HPDE6-E6E7 (cell line): Measurements from ENCODE around the gene SLC6A2.
"Not testable (repeated sequence)": the region's sequence is repeated elsewhere in the genome, so short reads cannot be mapped to it uniquely, and the experiment has no call there.

Source experiments
- DNase-seq: peaks from one replicate; pipeline ENCODE4 v3.0.0; 2011; ENCODE audit warnings: missing footprints; ENCODE audit errors: extremely low spot score

SLC6A2 gene

DNA sequence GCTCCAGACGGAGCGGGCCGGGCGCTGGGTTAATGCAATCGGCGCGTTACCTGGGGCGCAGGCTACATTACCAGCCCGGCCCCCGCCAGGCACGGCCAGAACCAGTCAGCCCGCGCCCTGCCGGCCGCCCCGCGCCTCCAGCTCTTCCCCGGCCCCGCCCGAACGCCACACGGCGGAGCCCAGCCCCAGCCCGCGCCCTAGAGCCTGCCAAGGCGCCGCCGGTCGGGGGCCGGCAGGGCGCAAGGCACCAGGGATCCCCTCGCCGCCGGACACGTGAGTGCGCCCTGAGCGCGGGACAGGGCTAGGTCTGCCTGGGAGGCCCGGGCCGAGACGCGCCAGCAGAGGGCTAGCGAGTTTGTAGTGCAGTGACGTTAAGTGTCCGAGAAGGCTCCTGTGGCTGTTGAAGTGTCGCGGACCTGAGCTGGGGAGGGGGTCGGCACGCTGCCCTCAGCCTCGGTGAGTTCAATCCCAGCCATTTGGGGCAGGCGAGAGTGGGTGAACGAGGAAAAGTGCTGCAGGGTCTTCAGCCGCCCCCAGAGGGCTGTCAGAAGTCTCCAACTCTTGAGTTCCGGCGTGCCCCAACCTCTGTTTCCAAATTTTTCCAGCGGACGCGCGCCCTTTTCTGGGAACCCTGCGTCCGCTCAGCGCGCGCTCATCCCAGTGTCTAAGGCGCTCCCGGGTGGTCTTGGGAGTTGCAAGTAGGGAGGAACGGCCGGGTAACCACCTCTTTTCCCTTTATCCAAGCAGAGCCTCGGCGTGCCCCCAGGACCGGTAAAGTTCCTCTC lies at the start of gene SLC6A2:
SLC6A2 (plus strand) TSS at position 92 of the 785 bp plus-strand sequence. CDS start 707 bp downstream, outside the sequence.
- peak; percentile 20 for DNase-seq

DNA sequence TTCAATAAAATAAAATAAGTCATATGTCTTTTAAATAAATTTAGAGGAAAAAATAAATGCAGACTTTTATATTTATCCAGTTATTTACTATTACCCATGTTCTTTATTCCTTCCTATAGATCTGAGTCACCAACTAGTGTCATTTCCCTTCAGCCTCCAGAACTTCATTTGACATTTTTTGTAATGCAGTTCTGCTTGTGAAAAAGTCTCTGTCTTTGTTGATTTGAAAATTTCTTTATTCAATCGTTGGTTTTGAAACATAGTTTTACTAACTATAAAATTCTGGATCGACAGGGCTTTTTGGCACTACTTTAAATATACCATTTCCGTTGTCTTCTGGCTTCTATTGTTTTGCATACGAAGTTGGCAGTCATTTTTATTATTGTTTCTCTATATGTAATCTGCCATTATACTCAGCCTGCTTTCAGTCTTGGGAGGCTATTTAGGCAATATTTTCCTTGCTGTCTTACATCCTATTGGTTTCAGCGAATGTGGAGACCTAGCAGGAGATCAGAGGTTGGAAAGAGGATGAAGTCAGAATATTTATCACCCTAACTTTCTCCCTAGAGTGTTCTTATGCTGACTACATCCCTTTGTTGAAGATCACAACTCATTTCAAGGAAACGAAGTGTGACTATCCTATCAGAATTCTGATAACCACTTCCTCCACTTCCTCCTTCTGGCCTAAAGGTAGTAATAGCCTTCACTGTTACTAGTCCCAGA lies 42.0 kb upstream of the SLC6A2 start:
- no peak for DNase-seq

DNA sequence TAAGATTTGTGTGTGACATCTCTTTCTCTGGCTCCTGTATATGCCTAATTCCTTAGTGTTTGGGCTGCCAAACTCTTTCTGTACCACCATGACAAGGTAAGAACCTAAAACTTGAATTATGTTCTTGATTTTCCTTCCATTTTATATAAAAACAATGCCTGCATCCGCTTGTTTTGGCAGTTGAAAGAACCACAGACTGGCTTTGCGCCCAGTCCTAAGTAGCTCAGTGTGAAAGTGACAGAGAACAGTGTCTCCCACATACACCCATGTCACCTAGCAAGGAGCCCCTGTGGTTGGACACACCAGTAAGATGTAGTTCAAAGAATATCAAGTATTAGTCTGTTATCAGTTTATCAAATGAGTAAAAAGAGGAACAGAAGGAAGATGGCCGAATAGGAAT lies 40.7 kb upstream of the SLC6A2 start:
- DNase-seq = no peak

DNA sequence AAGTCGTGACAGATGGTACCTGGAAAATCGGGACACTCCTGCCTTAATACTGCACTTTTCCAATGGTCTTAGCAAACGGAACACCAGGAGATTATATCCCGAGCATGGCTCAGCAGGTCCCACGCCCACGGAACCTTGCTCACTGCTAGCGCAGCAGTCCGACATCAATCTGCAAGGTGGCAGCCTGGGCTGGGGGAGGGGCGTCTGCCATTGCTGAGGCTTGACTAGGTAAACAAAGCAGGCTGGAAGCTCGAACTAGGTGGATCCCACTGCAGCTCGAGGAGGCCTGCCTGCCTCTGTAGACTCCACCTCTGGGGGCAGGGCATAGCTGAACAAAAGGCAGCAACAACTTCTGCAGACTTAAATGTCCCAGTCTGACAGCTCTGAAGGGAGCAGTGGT lies 40.1 kb upstream of the SLC6A2 start:
- not testable (repeated sequence) for DNase-seq

DNA sequence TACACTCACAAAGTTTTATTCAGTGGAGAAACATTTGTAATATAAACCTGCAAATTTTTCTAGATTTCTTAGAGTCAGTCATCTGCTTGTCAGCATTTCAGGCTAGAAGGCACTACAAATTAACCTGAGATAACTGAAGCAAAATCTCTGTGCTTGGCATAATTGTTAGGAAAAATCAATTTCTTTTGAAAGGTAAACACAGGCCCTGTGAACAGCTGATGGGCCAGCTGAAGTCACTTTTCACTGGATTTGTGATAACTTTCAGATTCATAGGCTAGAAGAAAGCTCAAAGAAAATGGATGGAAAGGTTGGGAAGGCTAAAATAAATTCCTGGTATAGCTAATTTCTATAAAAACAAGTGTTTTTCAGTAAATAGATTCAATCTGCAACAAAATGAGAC lies 34.0 kb upstream of the SLC6A2 start:
- no peak for DNase-seq

DNA sequence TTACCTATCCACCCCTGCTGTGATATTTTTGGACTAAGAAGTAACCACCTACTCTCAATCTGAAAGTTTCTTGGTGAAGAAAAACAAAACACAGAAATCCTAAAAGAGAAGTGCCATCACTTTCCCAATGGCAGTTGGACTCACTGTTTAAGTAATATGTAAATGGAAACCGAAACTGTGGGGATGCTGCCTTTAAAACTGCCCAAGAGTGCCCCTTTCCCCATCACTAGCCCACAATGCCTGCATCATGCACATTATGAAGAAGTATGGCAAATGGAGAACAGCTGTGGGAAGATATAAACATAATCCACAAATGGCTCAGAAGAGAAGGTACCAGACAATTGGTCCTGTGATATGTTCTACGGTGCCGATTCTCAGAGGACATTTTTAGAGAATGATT lies 33.5 kb upstream of the SLC6A2 start:
- DNase-seq = no peak

DNA sequence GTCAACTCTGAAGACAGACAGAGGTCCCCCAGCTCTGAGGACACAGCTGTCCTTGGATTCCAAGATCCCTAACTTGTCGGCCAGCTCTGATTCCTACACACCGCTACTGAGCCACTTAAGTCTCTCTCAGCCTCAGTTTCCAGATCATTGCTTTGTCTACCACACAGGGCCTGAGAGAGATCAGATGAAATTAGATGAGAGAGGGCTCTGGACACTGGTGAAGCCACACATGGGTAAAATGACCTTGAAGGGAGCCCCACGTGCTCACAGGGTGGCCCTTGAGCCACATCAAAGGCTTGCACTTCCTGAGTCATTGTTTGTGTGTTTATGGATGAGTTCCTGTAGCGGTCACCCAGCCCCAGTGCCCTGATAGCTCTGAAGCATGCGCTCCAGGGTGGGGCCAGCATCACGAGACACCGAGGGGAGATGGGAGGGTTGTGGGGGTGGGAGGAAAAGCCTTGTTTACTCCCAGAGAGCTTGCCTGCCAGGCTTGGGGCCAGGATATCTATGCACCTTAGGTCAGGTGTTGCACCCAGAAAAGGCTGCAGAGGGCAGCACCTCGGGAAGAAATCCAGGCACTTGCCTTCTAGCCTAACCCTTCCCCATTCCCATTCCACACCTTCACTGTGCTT lies 32.7 kb upstream of the SLC6A2 start:
- peak; percentile 51 for DNase-seq

DNA sequence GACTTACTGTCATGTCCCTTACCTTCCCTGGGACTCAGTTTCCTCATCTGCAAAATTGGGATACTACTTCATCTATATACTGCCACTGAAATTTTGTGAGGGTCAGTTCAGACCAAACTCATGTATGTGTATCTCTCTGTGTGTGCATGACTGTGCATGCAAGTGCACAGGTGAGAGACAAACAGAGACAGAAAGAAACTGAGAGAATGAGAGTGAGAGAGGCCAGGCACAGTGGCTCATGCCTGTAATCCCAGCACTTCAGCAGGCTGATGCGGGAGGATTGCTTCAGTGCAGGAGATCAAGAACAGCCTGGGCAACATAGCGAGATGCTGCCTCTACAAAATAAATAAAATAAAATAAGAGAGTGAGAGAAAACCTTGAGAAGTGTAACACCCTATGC lies 32.1 kb upstream of the SLC6A2 start:
- DNase-seq = no peak

DNA sequence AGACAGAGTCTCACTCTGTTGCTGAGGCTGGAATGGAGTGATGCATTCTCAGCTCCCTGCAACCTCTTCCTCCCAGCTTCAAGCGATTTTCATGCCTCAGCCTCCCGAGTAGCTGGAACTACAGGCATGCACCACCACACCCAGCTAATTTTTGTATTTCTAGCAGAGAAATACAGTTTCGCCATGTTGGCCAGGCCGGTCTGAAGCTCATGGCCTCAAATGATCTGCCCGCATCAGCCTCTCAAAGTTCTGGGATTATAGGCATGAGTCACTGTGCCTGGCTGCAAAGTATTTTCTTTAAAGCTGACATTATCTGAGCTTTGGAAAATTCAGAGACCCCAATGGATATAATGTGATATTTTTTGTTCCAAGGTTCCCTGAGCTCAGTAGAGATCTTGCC lies 31.1 kb upstream of the SLC6A2 start:
- DNase-seq = no peak

DNA sequence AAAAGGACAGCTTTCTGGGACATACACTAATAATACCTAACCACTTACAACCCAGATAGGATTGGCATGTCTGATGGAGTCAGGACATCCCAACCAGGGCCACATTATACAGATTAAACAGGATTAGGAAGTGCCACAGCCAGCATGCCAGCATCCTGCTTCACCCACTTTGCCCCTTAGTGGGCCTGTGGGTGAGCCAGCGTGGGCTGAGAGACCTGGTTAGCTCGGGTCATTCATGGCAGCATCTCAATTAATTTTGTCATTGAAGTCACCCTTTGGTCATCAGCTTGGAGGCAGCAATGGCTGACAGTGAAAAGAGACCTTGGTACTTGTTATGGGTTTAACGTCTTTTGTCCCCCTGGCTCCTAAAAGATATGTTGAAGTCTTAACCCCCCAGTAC lies 29.9 kb upstream of the SLC6A2 start:
- DNase-seq = no peak

DNA sequence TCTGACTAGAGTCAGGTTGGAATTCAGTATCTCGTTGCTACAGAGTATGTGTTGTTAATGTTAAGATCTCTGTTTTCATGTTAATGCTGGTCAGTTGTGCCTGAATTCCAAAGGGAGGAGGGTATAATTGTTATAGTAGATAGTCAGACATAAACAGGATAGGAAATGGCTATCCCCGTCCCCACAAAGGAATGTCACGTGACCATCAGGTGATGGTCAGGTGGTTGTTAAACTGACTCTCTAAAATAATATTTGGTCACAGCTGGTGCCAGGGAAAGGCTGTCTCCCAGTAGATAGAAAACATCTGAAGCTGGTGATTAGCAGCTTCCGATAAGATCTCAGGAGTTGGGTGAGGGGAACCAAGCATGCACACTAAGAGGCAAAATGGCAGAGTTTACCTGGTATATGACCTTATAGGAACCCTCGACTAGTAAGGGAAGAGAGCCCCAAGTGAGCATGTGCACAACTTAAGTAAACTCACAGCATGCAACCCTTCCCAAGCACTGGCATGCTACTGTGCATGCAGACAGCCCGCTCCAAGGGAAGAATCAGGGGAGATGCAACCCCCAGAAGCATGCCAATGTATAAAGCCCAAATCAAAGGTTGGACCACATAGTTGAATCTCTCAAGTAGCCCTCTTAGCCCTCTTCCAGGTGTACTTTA lies 27.4 kb upstream of the SLC6A2 start:
- no peak for DNase-seq

DNA sequence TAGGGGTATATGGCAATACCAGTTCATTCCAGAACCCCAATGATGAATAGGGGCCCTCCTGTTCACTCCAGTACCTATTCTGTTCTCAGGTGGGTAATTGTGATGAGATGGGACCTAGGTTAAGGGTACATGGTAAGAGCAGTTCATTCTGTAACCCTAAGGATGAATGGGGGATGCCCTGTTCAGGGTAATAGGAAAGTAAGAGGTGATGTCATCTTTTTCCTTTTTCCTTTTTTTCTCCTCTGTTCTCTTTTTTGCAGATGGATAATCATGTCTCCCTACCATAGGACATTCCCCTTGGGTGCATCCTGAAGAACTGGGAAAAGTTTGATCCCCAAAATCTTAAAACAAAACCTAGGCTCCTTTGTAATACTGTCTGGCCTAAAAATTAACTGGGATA lies 25.0 kb upstream of the SLC6A2 start:
- DNase-seq = no peak

DNA sequence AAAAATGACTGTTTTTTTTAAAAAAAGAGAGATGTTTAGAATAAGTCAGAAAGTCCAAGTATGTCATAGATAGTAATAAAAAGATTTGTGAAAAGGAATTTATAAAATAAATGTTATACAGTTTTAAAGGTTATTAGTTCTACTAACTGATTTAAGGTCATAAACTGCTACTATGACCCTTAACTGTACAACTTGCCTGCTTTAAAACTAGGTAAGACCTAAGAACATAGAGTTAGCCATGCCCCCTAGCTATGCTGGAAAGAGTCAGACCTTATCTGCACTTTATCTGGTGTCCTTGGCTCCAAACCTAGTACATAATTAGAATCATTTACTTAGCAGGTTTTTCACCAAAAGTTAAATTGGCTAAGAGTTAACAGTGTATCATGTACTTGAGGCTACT lies 23.5 kb upstream of the SLC6A2 start:
- DNase-seq = no peak

DNA sequence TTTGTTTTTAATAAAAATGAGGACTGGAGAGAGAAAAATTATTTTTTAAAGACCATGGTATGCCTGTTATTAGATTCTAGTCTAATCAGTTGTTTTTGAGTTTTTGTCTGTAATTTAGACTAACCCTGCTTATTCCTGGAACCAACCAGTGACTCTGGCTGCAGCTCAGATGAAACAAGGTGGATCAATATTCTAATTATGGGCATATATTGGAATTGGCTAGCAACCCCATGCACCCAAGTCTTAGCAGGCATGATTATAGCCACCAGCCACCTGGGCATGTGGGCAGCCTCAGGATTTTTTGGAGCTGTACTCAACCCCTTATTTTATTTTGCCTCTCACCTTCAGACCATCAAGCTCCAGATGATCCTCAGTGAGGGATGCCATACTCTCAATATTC lies 21.6 kb upstream of the SLC6A2 start:
- no peak for DNase-seq

DNA sequence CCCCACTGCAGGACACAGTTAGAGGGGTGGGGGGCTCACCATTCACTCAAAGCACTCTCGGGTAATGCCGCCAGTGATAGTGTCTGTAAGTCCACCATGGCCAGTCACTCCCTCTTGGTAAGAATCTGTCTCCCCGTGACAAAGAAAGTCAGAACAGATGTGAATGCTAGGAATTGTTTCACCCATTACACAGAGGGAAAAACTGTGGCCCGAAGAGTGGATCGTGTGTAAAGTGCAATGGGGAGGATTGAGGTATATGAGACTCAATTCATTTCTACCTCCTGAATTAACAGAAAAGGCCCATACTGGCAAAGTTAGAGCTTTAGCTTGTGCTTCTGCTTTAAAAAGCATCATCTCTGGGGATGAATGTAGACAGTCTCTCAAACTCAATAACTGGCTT lies 17.5 kb upstream of the SLC6A2 start:
- no peak for DNase-seq

DNA sequence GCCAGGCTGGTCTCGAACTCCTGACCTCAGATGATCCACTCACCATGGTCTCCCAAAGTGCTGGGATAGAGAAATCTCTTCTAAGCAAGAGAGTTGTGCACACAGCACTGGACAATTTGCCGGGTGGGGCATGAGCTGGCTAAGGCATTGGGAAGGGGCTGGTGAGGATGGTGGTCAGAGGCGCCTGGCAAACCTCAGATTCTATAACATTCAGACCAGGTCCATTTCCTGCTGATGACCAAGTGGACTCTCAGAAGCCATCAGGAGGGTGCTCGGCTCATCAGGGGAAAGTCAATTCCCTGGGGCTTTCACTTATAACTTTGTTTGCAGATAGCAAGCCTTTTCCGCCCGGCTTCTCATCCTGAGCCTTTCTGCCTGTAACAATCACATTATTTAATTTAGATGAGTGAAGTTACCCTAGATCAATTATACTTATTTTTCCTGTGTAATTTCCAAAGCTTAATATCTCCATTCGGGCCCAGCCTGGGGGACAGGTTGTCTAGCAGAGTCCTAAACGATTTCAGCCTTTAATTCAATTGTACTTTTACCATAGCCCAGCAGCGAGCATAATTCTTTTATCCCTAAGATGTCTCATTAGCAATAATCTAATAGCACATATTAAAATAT lies 15.0 kb upstream of the SLC6A2 start:
- no peak for DNase-seq

DNA sequence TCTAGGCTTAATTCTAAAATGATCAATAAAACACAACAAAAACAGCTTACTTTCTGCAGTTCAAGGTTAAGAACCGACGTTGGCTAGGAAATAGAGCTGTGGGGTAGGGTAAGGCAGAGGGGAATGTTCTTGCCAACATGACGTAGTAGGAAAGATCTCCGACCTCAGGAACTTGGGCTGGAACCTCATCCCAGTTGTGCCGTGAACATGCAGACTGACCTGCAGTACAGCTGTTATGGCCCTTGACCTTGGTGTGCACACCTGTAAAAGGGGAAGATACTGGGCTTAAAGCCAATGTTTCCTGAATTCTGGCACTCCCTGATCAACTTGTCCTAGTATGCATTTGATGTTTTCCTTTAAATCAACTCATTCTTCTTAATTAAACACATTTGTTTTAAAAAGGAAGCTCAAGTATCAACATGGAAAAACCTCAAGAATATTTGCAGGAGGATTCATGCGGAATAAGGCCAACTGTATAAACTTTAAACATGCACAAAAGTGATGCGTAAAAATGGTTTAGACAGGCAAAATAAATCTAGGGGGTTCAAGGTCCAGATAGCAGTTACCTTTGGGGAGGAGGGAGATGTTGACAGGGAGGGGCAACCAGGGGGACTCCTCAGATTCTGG lies 14.2 kb upstream of the SLC6A2 start:
- DNase-seq = no peak

DNA sequence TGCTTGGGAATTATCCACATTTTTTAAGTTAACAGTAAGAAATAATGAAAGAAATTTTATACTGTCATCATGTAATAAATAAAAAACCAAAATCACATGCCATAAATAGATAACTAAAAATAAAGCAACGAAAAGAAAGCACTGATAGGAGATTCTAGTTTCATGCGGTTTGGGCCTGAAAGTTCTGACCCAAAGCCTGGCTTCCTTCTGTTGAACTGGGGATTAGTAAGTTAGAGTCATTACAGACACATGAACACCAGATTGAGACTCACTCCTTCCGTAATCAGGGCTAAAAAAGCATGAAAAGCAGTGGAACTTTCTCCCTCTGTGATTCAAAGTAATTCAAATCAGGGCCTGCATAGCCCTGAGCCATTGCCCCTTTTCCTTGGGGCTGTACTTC lies 13.2 kb upstream of the SLC6A2 start:
- DNase-seq = no peak

DNA sequence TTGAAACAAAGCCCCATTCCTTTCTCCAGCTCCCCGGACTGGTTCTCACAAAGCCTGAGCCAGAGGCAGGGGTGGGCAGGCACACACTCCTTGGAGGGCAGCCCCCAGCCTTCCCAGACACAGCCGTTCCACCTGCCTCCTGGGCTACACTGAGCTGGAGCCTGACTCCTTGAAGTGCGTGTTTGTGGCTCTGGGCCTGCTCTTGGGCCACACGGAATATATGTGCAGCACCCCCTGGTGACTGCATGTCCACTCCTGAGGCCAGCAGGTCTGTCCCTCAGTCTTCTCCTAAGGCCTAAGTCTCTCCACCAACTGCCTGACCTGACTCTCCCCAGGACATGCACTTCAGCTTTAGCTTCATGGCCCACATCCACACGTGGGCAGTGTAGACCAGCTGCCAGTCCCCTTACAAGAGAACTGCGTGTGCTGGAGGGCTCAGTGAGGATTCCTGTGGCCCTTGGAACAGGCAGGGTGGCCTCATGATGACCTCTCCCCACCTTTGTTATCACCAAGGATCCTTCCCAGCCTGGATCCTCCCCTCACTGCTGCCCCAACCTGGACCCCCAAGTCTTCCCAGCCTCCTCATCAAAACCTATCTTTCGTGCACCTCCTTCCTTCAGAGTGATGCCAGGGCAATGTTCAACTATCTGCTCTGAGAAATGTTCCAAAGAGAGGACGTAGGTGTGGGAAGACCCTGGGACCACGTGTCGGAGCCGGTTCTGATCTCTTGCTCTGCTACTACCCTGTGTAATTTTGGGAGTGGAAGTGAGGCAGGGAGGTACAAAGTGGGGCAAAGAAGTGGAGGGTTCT lies 12.4 kb upstream of the SLC6A2 start:
- no peak for DNase-seq

DNA sequence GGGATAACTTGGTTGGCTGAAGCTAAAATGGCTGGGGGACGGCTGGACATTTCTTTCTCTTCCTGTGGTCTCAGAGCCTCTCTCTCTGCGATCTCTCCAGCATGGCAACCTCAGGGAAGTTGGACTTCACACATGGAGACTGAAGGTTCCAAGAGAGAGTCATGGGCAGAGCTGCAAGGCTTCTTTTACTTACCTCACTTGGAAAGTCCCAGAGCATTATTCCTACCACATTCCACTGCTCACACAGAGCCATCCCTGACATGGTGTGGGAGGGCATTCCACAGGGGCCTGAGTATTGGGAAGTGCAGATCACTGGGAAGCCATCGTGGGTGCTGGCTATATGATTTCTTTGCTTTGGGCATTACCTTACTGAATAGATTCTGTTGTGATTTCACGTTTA lies 9.8 kb upstream of the SLC6A2 start:
- DNase-seq = no peak

DNA sequence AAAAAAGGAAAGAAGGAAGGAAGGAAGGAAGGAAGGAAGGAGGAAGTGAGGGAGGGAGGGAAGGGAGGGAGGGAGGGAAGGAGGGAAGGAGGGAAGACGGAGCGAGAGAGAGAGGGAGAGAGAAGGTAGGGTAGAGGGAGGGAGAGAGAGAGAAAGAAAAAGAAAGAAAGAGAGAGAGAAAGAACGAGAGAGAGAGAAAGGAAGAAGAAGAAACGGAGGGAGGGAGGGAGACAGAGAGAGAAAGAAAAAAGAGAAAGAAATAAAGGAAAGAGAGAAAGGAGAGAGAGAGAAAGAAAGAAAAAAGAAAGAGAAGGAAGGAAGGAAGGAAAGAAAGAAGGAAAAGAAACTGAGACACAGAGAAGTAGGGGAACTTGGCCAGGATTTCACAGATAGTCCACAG lies 8.4 kb upstream of the SLC6A2 start:
- DNase-seq = no peak
